SJSA1 (cell line): ENCODE results near the gene CHMP4A. TPM values are rescaled to one million over a fixed set of nuclear protein-coding genes. Genes with fewer than 3 reads are reported as not detected.
"Not testable (repeated sequence)": the region's sequence is repeated elsewhere in the genome, so short reads cannot be mapped to it uniquely, and the experiment has no call there.

Experiments used
- DNase-seq, 2 experiments: peaks; one replicate each; pipeline ENCODE4 v3.0.0-alpha.2; 2015 to 2020; ENCODE audit warnings: low spot score in 2 of 2, low read depth in 1 of 2
- H3K27ac ChIP-seq: fragments of 250-450 bp; sonication (Bioruptor Pico); 2 replicates; pipeline ENCODE4 v1.5.1; 2020; ENCODE audit warnings: mild to moderate bottlenecking, moderate library complexity
- H3K27me3 ChIP-seq: fragments of 250-450 bp; sonication (Bioruptor Pico); replicated peaks from 2 replicates; pipeline ENCODE4 v1.5.1; 2020; ENCODE audit warnings: mild to moderate bottlenecking, moderate library complexity
- H3K36me3 ChIP-seq: fragments of 250-450 bp; sonication (Bioruptor Pico); 2 replicates; pipeline ENCODE4 v1.5.1; 2020; ENCODE audit warnings: mild to moderate bottlenecking
- H3K4me1 ChIP-seq: fragments of 250-450 bp; sonication (Bioruptor Pico); replicated peaks from 2 replicates; pipeline ENCODE4 v1.6.1; 2021; ENCODE audit warnings: mild to moderate bottlenecking
- H3K4me3 ChIP-seq: fragments of 250-450 bp; sonication (Bioruptor Pico); 2 replicates; pipeline ENCODE4 v1.5.1; 2020; ENCODE audit warnings: mild to moderate bottlenecking
- H3K9me3 ChIP-seq: fragments of 250-450 bp; sonication (Bioruptor Pico); replicated peaks from 2 replicates; pipeline ENCODE4 v1.5.1; 2020; ENCODE audit warnings: mild to moderate bottlenecking
- total RNA-seq: library from RNA; depleted of rRNA; stranded (reverse); fragments of >200 nt; shearing (Covaris generic); gene quantifications from 2 replicates; pipeline ENCODE4 v1.2.3, GENCODE V29; 2014

The CHMP4A gene
- total RNA-seq, 1 experiment from 2014 or later, result 29.9 TPM

DNA sequence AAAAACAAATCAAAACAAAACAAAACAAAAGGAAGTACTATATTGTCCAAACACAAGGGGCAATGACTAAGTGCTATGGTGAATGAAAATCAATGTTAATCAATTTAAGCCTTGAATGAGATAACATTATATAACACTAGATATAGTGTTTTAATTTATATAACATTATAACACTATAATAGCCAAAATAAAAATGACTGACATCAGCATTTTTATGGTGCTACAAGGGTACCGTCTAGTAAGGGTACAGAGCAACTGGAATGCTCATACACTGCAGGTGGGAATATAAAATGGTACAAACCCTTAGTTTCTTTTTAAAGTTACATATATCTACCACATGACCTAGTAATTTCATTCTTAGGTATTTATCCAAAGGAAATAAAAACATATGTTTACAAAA is 13.2 kb upstream of the CHMP4A start:
- Histone ChIP-seq H3K9me3 (no peaks in the 10 kb centered on the region), H3K36me3 (peaks cover 27% of the 10 kb centered on the region), H3K4me3 (no peak overlapping the region), H3K4me1 (peaks cover 21% of the 10 kb centered on the region), H3K27ac (no peak overlapping the region), H3K27me3 (no peaks in the 10 kb centered on the region)
- DNase-seq, result no peak

DNA sequence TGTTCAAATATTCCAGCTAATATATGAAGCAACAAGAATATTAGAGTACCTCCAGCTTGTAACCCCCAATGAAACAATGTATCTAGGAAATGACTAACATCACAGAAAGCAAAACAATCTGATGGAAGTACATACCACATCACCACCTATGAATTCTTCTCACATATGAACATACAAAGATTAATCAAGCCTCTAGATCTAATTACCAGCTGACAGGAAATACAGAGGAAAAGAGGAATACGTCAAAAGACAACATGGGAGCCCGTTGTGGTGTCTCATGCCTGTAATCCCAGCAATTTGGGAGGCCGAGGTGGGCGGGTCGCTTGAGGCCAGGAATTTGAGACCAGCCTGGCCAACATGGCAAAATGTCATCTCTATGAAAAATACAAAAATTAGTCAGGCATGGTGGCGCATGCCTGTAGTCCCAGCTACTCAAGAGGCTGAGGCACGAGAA is 11.4 kb upstream of the CHMP4A start:
- Histone ChIP-seq H3K27ac (peak overlapping the region; percentile 40), H3K4me1 (peaks cover 18% of the 10 kb centered on the region), H3K4me3 (no peak overlapping the region), H3K36me3 (peaks cover 21% of the 10 kb centered on the region), H3K27me3 (no peaks in the 10 kb centered on the region), H3K9me3 (no peaks in the 10 kb centered on the region)
- DNase-seq, result peak; percentile 57 to 68

DNA sequence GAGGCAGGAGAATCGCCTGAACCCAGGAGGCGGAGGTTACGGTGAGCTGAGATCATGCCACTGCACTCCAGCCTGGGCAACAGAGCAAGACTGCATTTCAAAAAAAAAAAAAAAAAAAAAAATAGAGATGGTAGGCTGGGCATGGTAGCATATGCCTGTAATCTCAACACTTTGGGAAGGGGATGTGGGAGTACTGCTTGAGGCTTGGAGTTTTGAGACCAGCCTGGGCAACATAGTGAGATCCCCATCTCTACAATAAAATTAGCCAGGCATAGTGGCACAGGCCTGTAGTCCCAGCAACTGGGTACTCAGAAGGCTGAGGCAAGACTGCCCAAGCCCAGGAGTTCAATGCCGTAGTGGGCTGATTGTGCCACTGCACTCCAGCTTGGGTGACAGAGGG is 9.7 kb upstream of the CHMP4A start:
- Histone ChIP-seq H3K4me1 (peaks cover 18% of the 10 kb centered on the region), H3K36me3 (peaks cover 21% of the 10 kb centered on the region)
- not testable (repeated sequence) for H3K4me3 ChIP-seq, H3K27me3 ChIP-seq, DNase-seq, H3K27ac ChIP-seq, H3K9me3 ChIP-seq

DNA sequence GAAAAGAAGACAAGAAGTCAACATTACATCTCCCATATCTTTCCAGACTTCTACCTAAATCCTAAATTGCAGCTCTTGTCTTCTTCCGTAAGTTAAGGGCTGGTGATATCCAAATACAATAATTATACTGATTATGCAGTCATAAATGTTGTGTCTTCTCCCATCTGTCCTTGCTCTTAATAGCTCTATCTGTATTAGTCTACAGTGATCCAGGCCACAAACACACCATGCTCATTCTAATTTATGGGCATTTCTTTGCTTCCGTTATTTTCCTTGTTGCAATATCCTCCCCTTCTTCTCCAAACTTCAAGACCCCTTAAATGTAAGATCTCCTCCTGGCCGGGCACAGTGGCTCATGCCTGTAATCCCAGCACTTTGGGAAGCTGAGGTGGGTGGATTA is 6.2 kb upstream of the CHMP4A start:
- H3K27ac ChIP-seq, result no peak overlapping the region
- no peak overlapping the region for H3K4me3 ChIP-seq
- H3K27me3 ChIP-seq, result no peaks in the 10 kb centered on the region
- H3K4me1 ChIP-seq, result peaks cover 10% of the 10 kb centered on the region
- peaks cover 24% of the 10 kb centered on the region for H3K36me3 ChIP-seq
- no peak for DNase-seq
- no peaks in the 10 kb centered on the region for H3K9me3 ChIP-seq

DNA sequence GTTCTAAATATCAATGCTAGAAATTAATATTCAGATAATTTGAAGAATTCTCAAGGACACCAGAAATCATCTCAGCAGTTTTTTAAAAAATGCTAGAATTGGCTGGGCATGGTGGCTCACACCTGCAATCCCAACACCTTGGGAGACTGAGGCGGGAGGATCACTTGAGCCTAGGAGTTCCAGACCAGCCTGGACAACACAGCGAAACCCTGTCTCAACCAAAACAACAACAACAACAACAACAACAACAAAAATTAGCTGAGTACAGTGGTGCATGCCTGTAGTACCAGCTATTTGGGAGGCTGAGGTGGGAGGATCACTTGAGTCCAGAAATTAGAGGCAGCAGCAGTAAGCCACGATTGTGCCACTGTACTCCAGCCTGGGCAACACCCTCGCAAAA is 5.8 kb upstream of the CHMP4A start:
- Histone ChIP-seq H3K4me3 (no peak overlapping the region), H3K36me3 (peaks cover 26% of the 10 kb centered on the region), H3K4me1 (peaks cover 6% of the 10 kb centered on the region), H3K27ac (no peak overlapping the region), H3K9me3 (no peaks in the 10 kb centered on the region), H3K27me3 (no peaks in the 10 kb centered on the region)
- DNase-seq, result no peak

DNA sequence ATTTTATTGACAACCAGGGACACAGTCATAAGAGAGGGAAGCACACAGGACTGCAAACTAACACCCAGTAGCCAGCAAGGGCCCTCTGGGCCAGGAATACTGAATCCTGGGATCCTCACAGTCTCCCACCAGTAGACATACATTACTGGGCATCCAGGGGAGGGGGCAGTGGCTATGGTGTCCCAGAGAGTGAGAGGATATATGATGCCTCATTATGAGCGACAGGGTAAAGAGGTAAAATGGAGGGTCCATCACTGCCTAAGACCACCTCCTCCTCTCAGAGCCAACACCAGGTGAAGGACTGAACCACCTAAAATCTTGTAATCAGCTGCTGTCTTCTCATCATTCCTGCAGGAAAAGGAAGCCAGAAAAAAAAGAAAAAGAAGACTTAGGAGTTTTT is 3.6 kb upstream of the CHMP4A start:
- Histone ChIP-seq H3K4me1 (peaks cover 13% of the 10 kb centered on the region), H3K36me3 (peaks cover 29% of the 10 kb centered on the region)
- H3K4me3 ChIP-seq, H3K27ac ChIP-seq, H3K9me3 ChIP-seq, DNase-seq, H3K27me3 ChIP-seq: not testable (repeated sequence)

DNA sequence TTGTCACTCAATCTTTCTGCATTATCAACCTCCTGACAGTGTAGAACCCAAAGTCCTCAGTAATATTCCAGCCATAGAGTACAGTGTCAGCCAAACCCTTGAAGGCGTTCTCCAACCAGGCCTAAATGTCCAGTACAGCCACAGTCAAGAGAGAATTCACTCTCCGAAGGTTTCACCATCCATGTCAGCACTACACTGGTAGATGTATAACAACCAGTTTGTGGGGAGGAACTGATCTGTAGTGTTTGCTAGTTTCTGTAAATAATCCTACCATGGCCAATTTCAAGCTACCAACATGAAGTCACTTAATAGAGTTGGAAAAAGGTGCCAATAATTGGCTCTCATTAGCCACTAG is 3.0 kb upstream of the CHMP4A start:
- Histone ChIP-seq H3K4me3 (peak overlapping the region; percentile 47; the same call in 1 of the 2 replicates), H3K4me1 (peaks cover 13% of the 10 kb centered on the region), H3K9me3 (no peaks in the 10 kb centered on the region), H3K36me3 (peaks cover 35% of the 10 kb centered on the region), H3K27ac (no peak overlapping the region), H3K27me3 (no peaks in the 10 kb centered on the region)
- peak in 1 of 2 experiments; percentile 19 for DNase-seq

DNA sequence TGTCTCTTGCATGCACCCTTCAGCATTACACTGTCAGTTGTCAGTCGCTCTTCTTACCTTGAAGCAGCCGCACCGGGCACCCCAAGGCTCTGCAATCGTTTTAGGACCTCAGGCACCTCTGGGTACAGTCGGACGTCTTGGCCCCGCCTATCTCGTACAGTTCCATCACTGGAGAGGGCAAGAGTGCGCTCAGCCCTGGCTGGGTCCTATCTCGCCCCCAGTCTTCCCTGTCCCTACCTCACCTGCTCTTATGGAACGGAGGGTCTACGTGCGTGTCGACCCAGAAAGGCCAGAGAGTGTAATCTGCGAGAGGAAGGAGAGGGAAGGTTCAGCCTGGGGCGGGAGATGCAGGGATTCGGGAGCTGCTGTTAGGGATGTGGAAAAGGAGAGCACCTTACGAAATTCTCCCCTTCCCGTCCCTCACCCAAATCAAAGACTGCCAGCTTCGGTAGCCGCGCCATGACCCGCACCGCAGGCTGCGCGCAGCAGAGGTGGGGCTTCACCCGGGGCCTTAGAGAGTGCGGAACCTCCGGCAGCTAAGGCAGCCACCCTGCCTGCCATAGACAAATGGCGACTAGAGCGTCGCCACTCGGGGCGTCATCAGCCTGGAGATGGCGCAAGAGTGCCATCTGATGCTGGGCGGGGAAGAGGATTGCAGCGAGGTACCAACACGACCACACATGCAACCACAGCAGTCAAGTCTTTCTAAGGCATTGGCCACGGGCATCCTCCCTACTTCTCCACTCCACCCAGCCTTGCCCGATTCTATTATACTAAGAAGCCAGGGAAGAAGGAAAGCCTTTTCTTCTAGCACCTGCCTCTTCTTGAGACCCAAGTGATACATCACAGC is 2.4 kb upstream of the CHMP4A start, which contains the start of gene MDP1:
MDP1 (minus strand) TSS at position 572 of the 850 bp plus-strand sequence; CDS start at position 461, 111 bp downstream.
- H3K4me3 ChIP-seq, result peak within 1 kb of the TSS; percentile 47
- H3K36me3 ChIP-seq, result peaks cover 41% of the 10 kb centered on the region
- peak; percentile 72 to 76 for DNase-seq
- no peaks in the 10 kb centered on the region for H3K27me3 ChIP-seq
- 0 out of 2 replicates have a peak within 1 kb of the TSS, but pooled peaks have one; percentile 1 for H3K27ac ChIP-seq
- peaks cover 13% of the 10 kb centered on the region for H3K4me1 ChIP-seq
- H3K9me3 ChIP-seq, result no peaks in the 10 kb centered on the region

DNA sequence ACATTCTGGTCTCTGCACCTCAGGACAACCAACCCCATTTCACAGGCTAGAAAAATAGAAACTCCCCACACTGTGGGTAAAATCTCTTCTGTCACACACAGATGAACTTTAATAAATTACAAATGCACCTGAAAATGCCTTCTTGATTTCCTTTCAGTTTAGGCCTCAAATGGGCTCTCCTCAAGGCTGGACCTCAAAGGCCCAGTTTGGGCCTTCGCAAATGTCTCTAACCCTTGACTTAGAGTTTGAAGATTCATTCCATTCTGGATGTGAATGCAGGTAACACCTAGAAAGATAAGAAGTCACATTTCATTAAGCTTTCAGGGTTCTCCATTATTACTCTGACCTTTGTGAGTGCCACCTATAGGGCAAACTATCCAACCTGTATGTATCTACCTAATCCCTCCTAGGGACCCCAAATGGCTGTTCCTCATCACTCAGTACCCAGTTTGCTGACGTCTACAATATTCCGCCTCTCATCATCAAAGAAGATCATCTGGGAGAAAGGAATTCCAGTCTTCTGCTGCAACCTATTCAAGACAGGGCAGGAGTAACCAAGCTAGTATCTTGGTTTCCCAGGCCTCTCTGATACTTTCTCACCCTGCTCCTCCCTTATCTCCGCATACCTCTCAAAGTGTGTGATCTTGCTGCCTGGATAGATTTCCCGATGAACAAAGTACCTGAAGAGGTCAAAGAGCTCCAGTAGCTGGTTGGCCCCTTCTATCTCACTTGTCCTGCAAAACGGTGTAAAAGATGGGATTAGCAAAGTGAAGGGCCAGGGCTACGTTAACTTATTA is 776 bp upstream of the CHMP4A start:
- Histone ChIP-seq H3K4me1 (peaks cover 13% of the 10 kb centered on the region), H3K9me3 (no peaks in the 10 kb centered on the region), H3K36me3 (peaks cover 56% of the 10 kb centered on the region), H3K27me3 (no peaks in the 10 kb centered on the region), H3K4me3 (peak overlapping the region; percentile 62), H3K27ac (no peak overlapping the region; the same call in 1 of the 2 replicates)
- no peak for DNase-seq

DNA sequence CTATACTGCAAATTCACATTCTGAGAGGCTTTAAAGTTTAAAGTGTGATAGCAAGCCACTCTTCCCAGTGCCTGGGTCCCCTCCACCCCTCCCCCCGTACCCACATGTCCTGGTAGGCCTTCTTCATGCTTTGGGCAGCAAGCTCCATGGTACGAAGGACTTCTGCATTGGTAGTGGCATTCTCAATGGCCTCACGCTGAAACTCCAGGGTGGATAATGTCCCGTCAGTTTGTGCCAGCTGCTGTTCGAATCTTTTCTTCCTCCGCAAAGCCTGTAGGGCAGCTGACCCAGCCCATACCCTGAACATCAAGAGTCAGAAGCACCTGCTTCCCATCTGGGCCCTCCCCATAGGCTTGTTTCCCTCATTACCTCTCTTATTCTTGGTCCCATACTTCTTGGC is 2.0 kb downstream of the CHMP4A start:
- DNase-seq, result no peak
- H3K27ac ChIP-seq, result no peak overlapping the region
- peaks cover 55% of the 10 kb centered on the region for H3K36me3 ChIP-seq
- H3K27me3 ChIP-seq, result no peaks in the 10 kb centered on the region
- peaks cover 13% of the 10 kb centered on the region for H3K4me1 ChIP-seq
- no peaks in the 10 kb centered on the region for H3K9me3 ChIP-seq
- no peak overlapping the region for H3K4me3 ChIP-seq

DNA sequence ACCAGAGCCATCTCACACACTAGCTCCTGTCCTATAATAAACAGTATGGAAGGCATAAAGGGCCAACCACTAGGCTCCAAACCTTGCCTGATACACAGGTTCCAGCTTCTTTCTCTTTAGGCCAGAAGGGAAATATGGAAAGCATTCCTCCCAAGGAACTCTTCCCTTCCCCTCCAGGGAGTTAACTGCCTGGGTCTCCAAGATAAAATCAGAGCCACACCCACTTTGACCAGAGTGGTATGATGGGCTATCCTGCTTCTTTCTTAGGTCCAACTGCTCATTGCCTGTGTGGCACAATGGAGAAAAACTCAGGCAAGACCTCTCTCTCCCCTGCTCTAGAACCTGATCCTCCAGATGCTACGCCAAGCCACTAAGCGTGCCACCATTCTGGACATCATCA is 5.7 kb downstream of the CHMP4A start:
- Histone ChIP-seq H3K4me1 (peaks cover 4% of the 10 kb centered on the region; the same call in 1 of the 2 replicates), H3K27me3 (no peaks in the 10 kb centered on the region), H3K9me3 (no peaks in the 10 kb centered on the region), H3K27ac (no peak overlapping the region), H3K4me3 (no peak overlapping the region), H3K36me3 (peaks cover 54% of the 10 kb centered on the region)
- no peak for DNase-seq

DNA sequence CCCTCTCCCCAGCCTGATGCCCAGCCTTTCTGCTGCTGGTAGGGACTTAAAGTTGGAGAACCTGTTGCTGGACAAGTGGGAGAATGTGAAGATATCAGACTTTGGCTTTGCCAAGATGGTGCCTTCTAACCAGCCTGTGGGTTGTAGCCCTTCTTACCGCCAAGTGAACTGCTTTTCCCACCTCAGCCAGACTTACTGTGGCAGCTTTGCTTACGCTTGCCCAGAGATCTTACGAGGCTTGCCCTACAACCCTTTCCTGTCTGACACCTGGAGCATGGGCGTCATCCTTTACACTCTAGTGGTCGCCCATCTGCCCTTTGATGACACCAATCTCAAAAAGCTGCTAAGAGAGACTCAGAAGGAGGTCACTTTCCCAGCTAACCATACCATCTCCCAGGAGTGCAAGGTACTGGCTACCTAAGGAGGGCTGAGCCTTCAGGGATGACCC is 6.2 kb downstream of the CHMP4A start:
- Histone ChIP-seq H3K9me3 (no peaks in the 10 kb centered on the region), H3K4me3 (no peak overlapping the region), H3K27ac (no peak overlapping the region), H3K27me3 (no peaks in the 10 kb centered on the region), H3K36me3 (peaks cover 54% of the 10 kb centered on the region), H3K4me1 (peaks cover under 1% of the 10 kb centered on the region; the same call in 1 of the 2 replicates)
- DNase-seq, result no peak

DNA sequence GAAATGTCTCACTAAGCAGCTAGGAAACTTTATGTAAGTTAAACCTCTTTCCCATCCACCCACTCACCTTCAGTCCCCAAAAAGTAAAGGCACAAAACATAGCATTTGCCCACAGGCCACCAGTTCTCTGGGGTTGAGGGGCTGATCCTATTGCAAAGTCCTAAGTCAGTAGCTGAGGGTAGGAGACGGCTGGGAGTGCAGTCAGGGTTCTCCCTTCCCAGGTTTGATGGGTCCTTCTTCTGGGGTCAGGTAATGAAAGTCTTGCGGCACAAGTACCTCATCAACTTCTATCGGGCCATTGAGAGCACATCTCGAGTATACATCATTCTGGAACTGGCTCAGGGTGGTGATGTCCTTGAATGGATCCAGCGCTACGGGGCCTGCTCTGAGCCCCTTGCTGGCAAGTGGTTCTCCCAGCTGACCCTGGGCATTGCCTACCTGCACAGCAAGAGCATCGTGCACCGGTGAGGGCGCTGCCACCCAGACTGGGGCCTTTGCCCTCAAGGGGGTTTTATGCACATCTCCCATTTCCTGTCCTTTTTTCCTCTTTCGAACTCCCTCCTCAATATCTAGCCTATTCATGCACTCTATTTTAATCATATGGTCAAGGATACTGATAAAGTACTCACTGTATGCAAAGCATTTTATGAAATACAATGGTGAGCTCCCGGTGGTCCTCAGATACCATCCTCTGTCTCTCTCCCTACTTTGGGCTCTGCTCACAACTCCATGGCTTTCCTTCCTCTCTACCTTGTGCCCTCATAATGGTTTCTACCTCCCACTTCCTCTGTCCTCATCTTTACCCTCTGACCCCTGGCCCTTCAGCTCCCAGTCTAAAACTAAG is 6.8 kb downstream of the CHMP4A start:
- Histone ChIP-seq H3K27ac (no peak overlapping the region), H3K4me1 (no peaks in the 10 kb centered on the region), H3K36me3 (peaks cover 50% of the 10 kb centered on the region), H3K9me3 (no peaks in the 10 kb centered on the region), H3K4me3 (no peak overlapping the region), H3K27me3 (no peaks in the 10 kb centered on the region)
- DNase-seq, result no peak
